AG09309 (cell line): ENCODE measurements around the gene C1QTNF1.

ENCODE experiments used
- DNase-seq: peaks from one replicate; pipeline ENCODE4 v3.0.0-alpha.2; 2010; ENCODE audit warnings: low read depth
- H3K4me3 ChIP-seq: 2 replicates; pipeline ENCODE4 v1.5.1; 2011; ENCODE audit warnings: mild to moderate bottlenecking, low read depth, low read length, moderate library complexity; ENCODE audit not compliant: control insufficient read depth
- CTCF ChIP-seq: IDR thresholded peaks from 2 replicates; pipeline ENCODE4 v1.5.1; 2011; ENCODE audit warnings: mild to moderate bottlenecking, low read depth, low read length, inconsistent platforms; ENCODE audit not compliant: insufficient read depth, control insufficient read depth; ENCODE audit errors: missing control alignments

The C1QTNF1 gene

GRCh38 chr17:79033046-79033616 is 9.2 kb downstream of the C1QTNF1 start:
- H3K4me3 ChIP-seq = no peak overlapping the region
- TF ChIP-seq CTCF = no peak
- no peak for DNase-seq

GRCh38 chr17:79033741-79034501 is 10.0 kb downstream of the C1QTNF1 start:
- TF ChIP-seq CTCF = no peak
- H3K4me3 ChIP-seq = no peak overlapping the region
- no peak for DNase-seq

GRCh38 chr17:79034931-79035485 is 11.0 kb downstream of the C1QTNF1 start:
- no peak for DNase-seq
- H3K4me3 ChIP-seq = no peak overlapping the region
- TF ChIP-seq CTCF = no peak

GRCh38 chr17:79035686-79036085 is 11.7 kb downstream of the C1QTNF1 start:
- no peak for TF ChIP-seq CTCF
- DNase-seq = no peak
- no peak overlapping the region for H3K4me3 ChIP-seq

GRCh38 chr17:79036181-79036580 is 12.2 kb downstream of the C1QTNF1 start:
- no peak for DNase-seq
- no peak for TF ChIP-seq CTCF
- no peak overlapping the region for H3K4me3 ChIP-seq

- peak; percentile 94 for DNase-seq
- no peak overlapping the region for H3K4me3 ChIP-seq
- no peak for TF ChIP-seq CTCF
Measured at GRCh38 chr17:79036596-79036995, 12.6 kb downstream of the C1QTNF1 start.
